ENCODE data around the gene LEF1.

DNA sequence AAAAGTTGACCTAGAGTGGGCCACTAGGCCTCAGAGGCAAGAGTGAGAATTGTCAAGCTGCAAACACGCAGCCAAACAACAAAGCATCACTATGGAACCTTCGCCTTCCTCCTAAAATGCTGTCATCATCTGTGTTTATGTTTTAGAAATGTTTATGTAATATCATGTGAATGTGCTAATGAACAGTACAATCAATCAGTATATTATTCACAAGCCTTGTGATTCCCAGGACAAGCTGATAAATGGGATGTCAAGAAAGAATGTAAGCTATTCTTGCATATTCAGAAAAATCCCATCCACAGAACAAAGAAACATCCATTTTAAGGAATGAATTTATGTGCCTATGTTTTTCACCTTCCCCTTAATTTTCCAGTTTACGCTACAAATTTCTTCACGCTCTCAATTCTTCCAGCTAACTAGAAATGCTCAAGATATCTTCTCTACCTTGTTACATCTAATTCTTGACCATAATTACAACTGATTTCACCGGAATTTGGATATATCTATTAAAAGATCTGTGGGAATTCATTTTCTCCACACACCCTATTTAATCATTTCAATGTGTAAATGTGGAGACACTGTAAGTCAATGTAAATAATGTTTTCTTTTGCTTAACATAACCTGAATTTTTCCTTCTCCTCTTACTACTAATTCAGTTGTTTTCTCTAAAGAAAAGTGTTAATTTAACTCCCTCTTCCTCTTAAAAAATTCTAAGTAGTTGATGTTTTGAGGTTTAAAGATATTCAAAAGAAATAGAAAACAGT lies 65.5 kb downstream of the LEF1 start:
- no peak for TF ChIP-seq EZH2 (IDR thresholded peaks at IDR 0.05; ENCODE audit: low read length)
- TF ChIP-seq CTCF (optimal IDR thresholded peaks at IDR 0.05 in 1 of 3, IDR thresholded peaks at IDR 0.05 in 1 of 3, conservative IDR thresholded peaks at IDR 0.05 in 1 of 3; ENCODE audit: extremely low read depth in 1 of 3, insufficient read depth in 2 of 3, low read length in 3 of 3): no peak
